Loucy (cell line): Measurements from ENCODE around the gene MBD6.

ENCODE experiments used
- H2AFZ ChIP-seq: fragments of 200-600 bp; sonication (generic); 2 replicates; pipeline ENCODE4 v1.6.0; 2016; ENCODE audit warnings: antibody characterized with exemption, mild to moderate bottlenecking, low read length, moderate library complexity
- H3F3A ChIP-seq: fragments of 200-600 bp; 2 replicates; pipeline ENCODE4 v1.6.0; 2016; ENCODE audit warnings: antibody characterized with exemption, low read depth, mild to moderate bottlenecking
- H3K27me3 ChIP-seq: fragments of 200-600 bp; sonication (generic); 2 replicates; pipeline ENCODE4 v1.6.1; 2014; ENCODE audit warnings: low read length, mild to moderate bottlenecking; ENCODE audit not compliant: insufficient read depth, poor library complexity, severe bottlenecking
- H3K36me3 ChIP-seq: fragments of 200-600 bp; sonication (generic); 2 replicates; pipeline ENCODE4 v1.6.1; 2016; ENCODE audit warnings: low read length; ENCODE audit not compliant: insufficient read depth
- H3K4me1 ChIP-seq: fragments of 200-600 bp; sonication (generic); 2 replicates; pipeline ENCODE4 v1.5.1; 2014; ENCODE audit warnings: low read length, mild to moderate bottlenecking; ENCODE audit not compliant: insufficient read depth, poor library complexity, severe bottlenecking
- H3K4me2 ChIP-seq: fragments of 200-600 bp; sonication (generic); 2 replicates; pipeline ENCODE4 v1.6.0; 2014; ENCODE audit warnings: antibody characterized with exemption, low read length, low read depth, mild to moderate bottlenecking; ENCODE audit not compliant: poor library complexity, severe bottlenecking
- H3K4me3 ChIP-seq: fragments of 200-600 bp; sonication (generic); 2 replicates; pipeline ENCODE4 v1.5.1; 2014; ENCODE audit warnings: low read length, mild to moderate bottlenecking, mixed read lengths; ENCODE audit not compliant: poor library complexity, severe bottlenecking
- H3K79me2 ChIP-seq: fragments of 200-600 bp; sonication (generic); 2 replicates; pipeline ENCODE4 v1.6.1; 2014; ENCODE audit warnings: low read length; ENCODE audit not compliant: insufficient read depth
- H3K9ac ChIP-seq: fragments of 200-600 bp; sonication (generic); 2 replicates; pipeline ENCODE4 v1.6.0; 2014; ENCODE audit warnings: mild to moderate bottlenecking, low read depth, low read length, moderate library complexity; ENCODE audit not compliant: poor library complexity, severe bottlenecking
- H3K9me2 ChIP-seq: fragments of 200-600 bp; sonication (generic); replicated peaks from 2 replicates; pipeline ENCODE4 v1.6.1; 2016; ENCODE audit warnings: low read depth, low read length, mixed read lengths
- H3K9me3 ChIP-seq: fragments of 200-600 bp; sonication (generic); 2 replicates; pipeline ENCODE4 v1.6.1; 2014; ENCODE audit warnings: mild to moderate bottlenecking, antibody characterized with exemption, low read length, low read depth; ENCODE audit not compliant: insufficient read depth
- H4K20me1 ChIP-seq: fragments of 200-600 bp; sonication (generic); 2 replicates; pipeline ENCODE4 v1.6.0; 2014; ENCODE audit warnings: antibody characterized with exemption, low read length, mild to moderate bottlenecking; ENCODE audit not compliant: insufficient read depth, poor library complexity, severe bottlenecking
- EZH2phosphoT487 ChIP-seq: fragments of 200-600 bp; IDR thresholded peaks from 2 replicates; pipeline ENCODE4 v1.6.1; 2018; ENCODE audit warnings: antibody characterized with exemption, mild to moderate bottlenecking, moderate library complexity, borderline replicate concordance
- TF ChIP-seq, protein P1 (sequence below): fragments of 200-600 bp; sonication (generic); conservative IDR thresholded peaks from 2 replicates; pipeline ENCODE4 v1.5.1; 2014; ENCODE audit warnings: mild to moderate bottlenecking, antibody characterized with exemption, low read length

Gene MBD6

DNA sequence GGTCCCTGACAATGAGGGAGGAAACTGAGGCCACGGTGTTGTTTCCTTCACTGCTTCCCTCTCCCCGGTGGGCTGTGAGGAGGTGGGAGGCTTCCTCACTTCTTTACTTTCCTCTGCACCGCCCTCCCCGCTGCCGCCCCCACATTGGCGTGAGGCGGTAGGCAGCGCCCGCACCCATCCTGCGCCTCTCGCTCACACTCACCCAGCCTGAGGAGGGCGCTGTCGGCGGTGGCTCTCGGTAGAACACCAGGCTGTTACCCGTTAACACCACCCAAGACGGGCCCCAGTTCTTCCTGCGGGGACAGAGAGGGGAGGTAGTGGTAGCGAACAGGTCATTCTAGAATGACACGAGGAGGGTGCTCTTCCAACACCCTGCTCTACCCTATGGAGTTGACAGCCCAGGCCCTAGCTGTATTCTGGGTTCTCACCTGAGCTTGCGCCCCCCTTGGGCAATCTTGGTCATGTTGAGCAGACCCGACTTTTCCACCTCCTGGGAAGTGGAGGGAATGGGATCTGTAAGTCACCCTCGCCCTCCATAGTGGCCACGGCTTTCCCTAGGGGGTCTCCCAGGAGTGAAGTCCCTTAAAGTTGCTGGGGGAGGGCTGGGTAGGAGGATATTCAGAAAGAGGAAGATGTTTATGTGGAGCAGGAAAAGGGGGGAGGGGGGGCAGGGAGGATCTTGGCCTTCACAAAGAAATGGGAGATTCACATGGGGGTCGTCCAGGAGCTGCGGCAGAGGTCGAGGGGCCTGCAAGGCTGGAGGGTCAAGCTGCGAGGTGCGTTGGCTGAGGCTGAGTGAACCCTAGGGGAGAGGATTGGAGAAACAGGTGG is 46.2 kb upstream of the MBD6 start:
- Histone ChIP-seq H2AFZ (no peak overlapping the region), H3K36me3 (peaks cover 7% of the 10 kb centered on the region; the same call in 1 of the 2 replicates), H4K20me1 (peaks cover 3% of the 10 kb centered on the region), H3K4me3 (peak overlapping the region; percentile 79), H3K9me3 (no peaks in the 10 kb centered on the region), H3K9me2 (no peaks in the 10 kb centered on the region), H3K79me2 (peaks cover 54% of the 10 kb centered on the region), H3K4me1 (peaks cover 60% of the 10 kb centered on the region), H3K9ac (peak overlapping the region; percentile 86), H3K4me2 (peak overlapping the region; percentile 90), H3F3A (peaks cover 8% of the 10 kb centered on the region; the same call in 1 of the 2 replicates), H3K27me3 (no peaks in the 10 kb centered on the region)
- TF ChIP-seq, protein P1, sequence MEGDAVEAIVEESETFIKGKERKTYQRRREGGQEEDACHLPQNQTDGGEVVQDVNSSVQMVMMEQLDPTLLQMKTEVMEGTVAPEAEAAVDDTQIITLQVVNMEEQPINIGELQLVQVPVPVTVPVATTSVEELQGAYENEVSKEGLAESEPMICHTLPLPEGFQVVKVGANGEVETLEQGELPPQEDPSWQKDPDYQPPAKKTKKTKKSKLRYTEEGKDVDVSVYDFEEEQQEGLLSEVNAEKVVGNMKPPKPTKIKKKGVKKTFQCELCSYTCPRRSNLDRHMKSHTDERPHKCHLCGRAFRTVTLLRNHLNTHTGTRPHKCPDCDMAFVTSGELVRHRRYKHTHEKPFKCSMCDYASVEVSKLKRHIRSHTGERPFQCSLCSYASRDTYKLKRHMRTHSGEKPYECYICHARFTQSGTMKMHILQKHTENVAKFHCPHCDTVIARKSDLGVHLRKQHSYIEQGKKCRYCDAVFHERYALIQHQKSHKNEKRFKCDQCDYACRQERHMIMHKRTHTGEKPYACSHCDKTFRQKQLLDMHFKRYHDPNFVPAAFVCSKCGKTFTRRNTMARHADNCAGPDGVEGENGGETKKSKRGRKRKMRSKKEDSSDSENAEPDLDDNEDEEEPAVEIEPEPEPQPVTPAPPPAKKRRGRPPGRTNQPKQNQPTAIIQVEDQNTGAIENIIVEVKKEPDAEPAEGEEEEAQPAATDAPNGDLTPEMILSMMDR, result peak; percentile 40; the same call in 1 of the 2 replicates
- TF ChIP-seq EZH2phosphoT487, result no peak

DNA sequence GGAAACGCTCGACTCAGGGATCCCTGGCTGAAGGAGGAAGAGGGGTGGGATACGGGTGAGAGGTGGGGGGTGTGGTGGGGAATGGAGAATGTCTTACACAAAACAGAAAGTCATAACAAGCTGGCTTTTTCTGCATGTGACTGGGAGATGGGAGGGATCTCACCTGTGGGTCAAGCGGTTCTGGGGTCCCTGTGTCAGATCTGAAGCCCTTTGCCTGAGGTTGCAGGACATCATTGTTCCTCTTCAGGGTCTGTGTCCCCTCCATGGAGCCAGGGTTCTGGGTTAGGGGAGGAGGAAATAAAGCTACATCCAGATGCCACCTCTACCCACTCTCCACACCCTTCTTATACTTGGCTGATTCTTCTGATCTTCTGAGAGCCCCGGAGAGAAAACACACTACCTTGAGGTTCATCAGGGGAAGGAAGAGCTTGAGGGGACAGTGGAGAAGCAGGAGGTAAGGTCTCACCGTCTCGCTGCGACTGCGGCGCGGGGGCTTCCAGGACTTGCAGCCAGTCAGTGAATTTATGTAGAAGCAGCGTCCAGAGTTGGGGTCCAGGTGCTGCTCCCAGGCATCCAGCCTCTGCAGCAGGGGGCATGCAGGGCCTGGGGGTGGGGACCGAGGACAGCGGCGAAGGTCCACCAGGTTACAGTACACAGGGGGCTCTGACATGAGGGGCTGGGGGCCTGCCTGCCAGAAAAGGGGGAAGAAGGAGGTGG is 45.5 kb upstream of the MBD6 start:
- H3K4me2 ChIP-seq, result peak overlapping the region; percentile 90
- H3K79me2 ChIP-seq, result peaks cover 54% of the 10 kb centered on the region
- H3K27me3 ChIP-seq, result no peaks in the 10 kb centered on the region
- H3K9me2 ChIP-seq, result no peaks in the 10 kb centered on the region
- H3K36me3 ChIP-seq, result peaks cover 7% of the 10 kb centered on the region; the same call in 1 of the 2 replicates
- H4K20me1 ChIP-seq, result peaks cover 3% of the 10 kb centered on the region
- H3K4me1 ChIP-seq, result peaks cover 64% of the 10 kb centered on the region
- TF ChIP-seq, protein P1, result no peak
- H2AFZ ChIP-seq, result no peak overlapping the region; the same call in 1 of the 2 replicates
- H3K4me3 ChIP-seq, result peak overlapping the region; percentile 79
- H3K9ac ChIP-seq, result peak overlapping the region; percentile 86
- H3K9me3 ChIP-seq, result no peaks in the 10 kb centered on the region
- peaks cover 8% of the 10 kb centered on the region; the same call in 1 of the 2 replicates for H3F3A ChIP-seq

DNA sequence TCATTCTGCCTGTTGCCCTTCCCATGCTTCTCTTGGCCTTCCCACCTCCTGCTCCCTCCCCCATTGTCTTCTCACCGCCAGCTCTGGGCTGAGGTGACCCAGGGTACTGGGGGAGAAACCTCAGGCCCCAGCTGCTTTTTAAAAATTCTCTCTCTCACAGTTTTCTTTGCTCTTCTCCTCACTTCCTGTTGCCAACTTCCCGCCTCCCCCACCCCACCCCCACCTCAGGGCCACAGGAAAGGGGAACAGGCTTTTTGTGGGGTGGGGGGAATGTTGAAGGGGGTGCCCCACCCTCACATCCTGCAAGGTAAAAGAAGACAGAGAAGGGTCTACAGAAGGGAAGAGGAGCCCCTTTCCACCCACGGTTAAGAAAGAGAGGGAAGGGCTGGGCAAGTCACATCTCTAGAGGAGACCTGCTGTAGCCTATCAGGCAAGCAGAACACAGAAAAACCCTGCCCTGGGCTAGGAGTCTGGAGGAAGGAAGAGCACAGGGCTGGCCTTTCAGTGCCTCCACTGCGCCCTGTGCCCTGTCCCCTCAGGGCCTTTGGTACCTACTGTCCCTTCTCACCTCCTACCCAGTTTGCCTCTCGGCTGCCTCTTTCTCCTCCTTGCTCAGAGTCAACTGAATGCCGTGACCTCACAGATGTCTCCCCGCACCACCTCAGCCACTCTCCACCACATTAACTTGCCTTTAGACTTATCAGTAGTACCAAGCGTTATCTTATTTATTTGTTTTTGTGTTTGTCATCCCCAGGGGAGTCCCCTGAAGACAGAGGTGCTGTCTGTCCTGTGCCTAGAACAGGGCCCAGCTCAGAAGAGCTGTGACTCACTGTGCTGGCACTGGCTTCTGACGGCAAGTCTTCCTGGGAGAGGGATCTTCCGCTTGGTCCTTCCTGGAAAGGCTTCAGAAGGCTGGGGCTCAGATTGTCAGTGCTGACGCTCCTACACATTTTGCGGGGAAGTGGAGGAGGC is 44.6 kb upstream of the MBD6 start:
- Histone ChIP-seq H3K79me2 (peaks cover 54% of the 10 kb centered on the region), H3K27me3 (no peaks in the 10 kb centered on the region), H3K9me2 (no peaks in the 10 kb centered on the region), H3K4me2 (peak overlapping the region; percentile 90), H3F3A (peaks cover 8% of the 10 kb centered on the region; the same call in 1 of the 2 replicates), H3K4me3 (peak overlapping the region; percentile 79), H3K4me1 (peaks cover 64% of the 10 kb centered on the region), H3K9ac (peak overlapping the region; percentile 86), H3K9me3 (no peaks in the 10 kb centered on the region), H4K20me1 (peaks cover 3% of the 10 kb centered on the region), H3K36me3 (peaks cover 7% of the 10 kb centered on the region; the same call in 1 of the 2 replicates), H2AFZ (no peak overlapping the region; the same call in 1 of the 2 replicates)
- TF ChIP-seq, protein P1, result no peak
- TF ChIP-seq EZH2phosphoT487, result no peak
